Trophoblast cell (in vitro differentiated cells and primary cell): ENCODE data around the gene C10orf120.

Experiments used
- DNase-seq, 2 donors: peaks; one replicate each; pipeline ENCODE4 v3.0.0-alpha.2; 2016
- H2AFZ ChIP-seq: 2 replicates; pipeline ENCODE4 v1.6.1; 2013; ENCODE audit warnings: low read length, moderate library complexity, mild to moderate bottlenecking; ENCODE audit not compliant: insufficient read depth, poor library complexity
- H2AK5ac ChIP-seq: 2 replicates; pipeline ENCODE4 v1.6.1; 2013; ENCODE audit warnings: mild to moderate bottlenecking, low read length
- H2BK120ac ChIP-seq: 2 replicates; pipeline ENCODE4 v1.6.1; 2013; ENCODE audit warnings: low read length, mild to moderate bottlenecking, moderate library complexity; ENCODE audit not compliant: insufficient read depth, poor library complexity
- H2BK12ac ChIP-seq: 2 replicates; pipeline ENCODE4 v1.6.1; 2013; ENCODE audit warnings: mild to moderate bottlenecking, low read length, moderate library complexity
- H2BK5ac ChIP-seq: 2 replicates; pipeline ENCODE4 v1.6.1; 2013; ENCODE audit warnings: low read length, low read depth, moderate library complexity, mild to moderate bottlenecking; ENCODE audit not compliant: poor library complexity
- H3K14ac ChIP-seq: 2 replicates; pipeline ENCODE4 v1.6.1; 2013; ENCODE audit warnings: mild to moderate bottlenecking, low read length
- H3K18ac ChIP-seq: 2 replicates; pipeline ENCODE4 v1.6.1; 2013; ENCODE audit warnings: mild to moderate bottlenecking, low read length
- H3K23ac ChIP-seq: 2 replicates; pipeline ENCODE4 v1.6.1; 2013; ENCODE audit warnings: low read length
- H3K27ac ChIP-seq: 2 replicates; pipeline ENCODE4 v1.5.1; 2013; ENCODE audit warnings: low read depth, mild to moderate bottlenecking, inconsistent platforms, low read length, moderate library complexity
- H3K27me3 ChIP-seq: 2 replicates; pipeline ENCODE4 v1.6.1; 2013; ENCODE audit warnings: inconsistent platforms, mild to moderate bottlenecking, low read length, moderate library complexity; ENCODE audit not compliant: insufficient read depth
- H3K36me3 ChIP-seq, 2 experiments: 1 replicate in 1 of 2; 2 replicates in 1 of 2; pipeline ENCODE4 v1.6.1; 2013; ENCODE audit warnings: low read length in 2 of 2, mild to moderate bottlenecking in 2 of 2, moderate library complexity in 1 of 2; ENCODE audit not compliant: insufficient read depth in 2 of 2, control insufficient read depth in 1 of 2
- H3K4ac ChIP-seq: 2 replicates; pipeline ENCODE4 v1.6.1; 2013; ENCODE audit warnings: low read depth, mild to moderate bottlenecking, low read length, moderate library complexity
- H3K4me1 ChIP-seq, 2 experiments: 1 replicate in 1 of 2; 2 replicates in 1 of 2; pipeline ENCODE4 v1.6.1; 2013; ENCODE audit warnings: low read length in 2 of 2, mild to moderate bottlenecking in 2 of 2, moderate library complexity in 1 of 2; ENCODE audit not compliant: insufficient read depth in 2 of 2, control insufficient read depth in 1 of 2
- H3K4me2 ChIP-seq: 2 replicates; pipeline ENCODE4 v1.6.1; 2013; ENCODE audit warnings: inconsistent platforms, mild to moderate bottlenecking, low read length, moderate library complexity
- H3K4me3 ChIP-seq: 2 replicates; pipeline ENCODE4 v1.5.1; 2013; ENCODE audit warnings: mild to moderate bottlenecking, low read depth, low read length, inconsistent platforms
- H3K79me1 ChIP-seq: one replicate; pipeline ENCODE4 v1.6.1; 2013; ENCODE audit warnings: low read length
- H3K79me2 ChIP-seq: 2 replicates; pipeline ENCODE4 v1.6.1; 2013; ENCODE audit warnings: low read length, mild to moderate bottlenecking; ENCODE audit not compliant: control insufficient read depth, insufficient read depth, poor library complexity
- H3K9ac ChIP-seq: 2 replicates; pipeline ENCODE4 v1.6.1; 2013; ENCODE audit warnings: mild to moderate bottlenecking, low read length
- H3K9me3 ChIP-seq: 2 replicates; pipeline ENCODE4 v1.6.1; 2013; ENCODE audit warnings: low read depth, mild to moderate bottlenecking, control low read depth, inconsistent platforms, low read length; ENCODE audit not compliant: insufficient read depth
- H4K12ac ChIP-seq: 2 replicates; pipeline ENCODE4 v1.6.1; 2013; ENCODE audit warnings: low read depth, mild to moderate bottlenecking, low read length, moderate library complexity
- H4K8ac ChIP-seq: 2 replicates; pipeline ENCODE4 v1.6.1; 2013; ENCODE audit warnings: low read depth, mild to moderate bottlenecking, low read length, moderate library complexity
- H4K91ac ChIP-seq: one replicate; pipeline ENCODE4 v1.6.1; 2013; ENCODE audit warnings: low read depth, mild to moderate bottlenecking, low read length, moderate library complexity
- WGBS: extraction: QIAGEN DNeasy Blood & Tissue Kit; methylation state at CpG from one replicate; pipeline ENCODE4 v1.1.7; 2013; ENCODE audit warnings: missing lambda C conversion rate; ENCODE audit not compliant: insufficient read length, insufficient coverage; ENCODE audit errors: extremely low coverage; 5-methylcytosine and 5-hydroxymethylcytosine counted together

C10orf120 gene

GRCh38 chr10:122655524-122656307 lies 43.9 kb downstream of the C10orf120 start:
- Histone ChIP-seq H4K8ac (no peak overlapping the region), H3K27me3 (no peaks in the 10 kb centered on the region), H3K27ac (no peak overlapping the region), H2AK5ac (no peak overlapping the region), H3K14ac (no peak overlapping the region), H3K79me1 (no peaks in the 10 kb centered on the region), H3K4ac (no peak overlapping the region), H4K91ac (no peak overlapping the region), H3K9ac (no peak overlapping the region), H4K12ac (no peak overlapping the region), H3K79me2 (no peaks in the 10 kb centered on the region), H3K4me3 (no peak overlapping the region), H3K9me3 (peaks cover 3% of the 10 kb centered on the region), H2BK5ac (no peak overlapping the region), H3K36me3 (no peaks in the 10 kb centered on the region), H3K23ac (no peak overlapping the region), H2AFZ (no peak overlapping the region), H3K18ac (no peak overlapping the region), H2BK120ac (no peak overlapping the region), H3K4me1 (no peaks in the 10 kb centered on the region), H3K4me2 (no peak overlapping the region), H2BK12ac (no peak overlapping the region)
- WGBS: no CpG with 5 or more reads among the region's 9 CpGs
- DNase-seq: no peak

GRCh38 chr10:122650331-122650730 lies 49.3 kb downstream of the C10orf120 start:
- Histone ChIP-seq H3K23ac (no peak overlapping the region), H4K12ac (no peak overlapping the region), H3K79me2 (no peaks in the 10 kb centered on the region), H3K79me1 (no peaks in the 10 kb centered on the region), H2AFZ (no peak overlapping the region), H3K4me1 (no peaks in the 10 kb centered on the region), H3K4ac (no peak overlapping the region), H2BK12ac (no peak overlapping the region), H2BK120ac (no peak overlapping the region), H2AK5ac (no peak overlapping the region), H3K4me2 (no peak overlapping the region), H3K4me3 (no peak overlapping the region), H4K91ac (no peak overlapping the region), H3K27ac (no peak overlapping the region), H3K9me3 (no peaks in the 10 kb centered on the region), H4K8ac (no peak overlapping the region), H3K27me3 (no peaks in the 10 kb centered on the region), H3K36me3 (no peaks in the 10 kb centered on the region), H3K18ac (no peak overlapping the region), H3K14ac (no peak overlapping the region), H2BK5ac (no peak overlapping the region), H3K9ac (no peak overlapping the region)
- whole genome bisulfite sequencing: no CpG with 5 or more reads among the region's 2 CpGs
- peak in 1 of 2 donors; percentile 26 for DNase-seq

GRCh38 chr10:122649903-122650302 lies 49.7 kb downstream of the C10orf120 start:
- Histone ChIP-seq H3K4me1 (no peaks in the 10 kb centered on the region), H3K9ac (no peak overlapping the region), H3K27ac (no peak overlapping the region), H3K79me1 (no peaks in the 10 kb centered on the region), H2AK5ac (no peak overlapping the region), H3K9me3 (no peaks in the 10 kb centered on the region), H2AFZ (no peak overlapping the region), H3K18ac (no peak overlapping the region), H2BK12ac (no peak overlapping the region), H3K27me3 (no peaks in the 10 kb centered on the region), H3K14ac (no peak overlapping the region), H3K4me3 (no peak overlapping the region), H3K23ac (no peak overlapping the region), H4K12ac (no peak overlapping the region), H2BK120ac (no peak overlapping the region), H4K91ac (no peak overlapping the region), H3K4ac (no peak overlapping the region), H2BK5ac (no peak overlapping the region), H4K8ac (no peak overlapping the region), H3K4me2 (no peak overlapping the region), H3K36me3 (no peaks in the 10 kb centered on the region), H3K79me2 (no peaks in the 10 kb centered on the region)
- DNase-seq: no peak
- no CpG with 5 or more reads among the region's 5 CpGs for WGBS

- Histone ChIP-seq H2BK120ac (no peak overlapping the region), H3K36me3 (no peaks in the 10 kb centered on the region), H3K4me1 (no peaks in the 10 kb centered on the region), H3K18ac (no peak overlapping the region), H4K8ac (no peak overlapping the region), H3K4ac (no peak overlapping the region), H4K12ac (no peak overlapping the region), H4K91ac (no peak overlapping the region), H3K27me3 (no peaks in the 10 kb centered on the region), H2BK5ac (no peak overlapping the region), H3K4me2 (no peak overlapping the region), H3K79me1 (no peaks in the 10 kb centered on the region), H2AFZ (no peak overlapping the region), H3K23ac (no peak overlapping the region), H3K9ac (no peak overlapping the region), H3K79me2 (no peaks in the 10 kb centered on the region), H3K4me3 (no peak overlapping the region), H3K27ac (no peak overlapping the region), H2BK12ac (no peak overlapping the region), H2AK5ac (no peak overlapping the region), H3K9me3 (no peaks in the 10 kb centered on the region), H3K14ac (no peak overlapping the region)
- no CpG with 5 or more reads among the region's 10 CpGs for WGBS
- DNase-seq: peak; percentile 34 to 66
Measured at GRCh38 chr10:122648599-122649428, 50.8 kb downstream of the C10orf120 start.
